Natural killer cell (primary cell): ENCODE results near the gene MCM8. TPM values are rescaled to one million over a fixed set of nuclear protein-coding genes. Genes with fewer than 3 reads are reported as not detected.
A peak's percentile ranks its signal among the peaks of the same experiment; 100 is the strongest.

Source experiments
- ATAC-seq, 3 donors: fragments of 150-1000 bp in 2 of 3; fragments of 200-7000 bp in 1 of 3; cut with Tn5 transposase; 1 replicate in 1 of 3; 2 replicates in 2 of 3; pipeline ENCODE4 v1.10.0; 2021; ENCODE audit warnings: mild to moderate bottlenecking in 2 of 3, moderate library complexity in 2 of 3
- DNase-seq, 2 donors: peaks; one replicate each; pipeline versions ENCODE4 v3.0.0 to v3.0.0-alpha.2; 2013 to 2021; ENCODE audit warnings: mixed read lengths in 1 of 2
- H3K27ac ChIP-seq: one replicate; pipeline ENCODE4 v1.5.1; 2013; ENCODE audit warnings: mild to moderate bottlenecking, low read length
- H3K27me3 ChIP-seq: one replicate; pipeline ENCODE4 v1.6.1; 2013; ENCODE audit warnings: low read length; ENCODE audit not compliant: control insufficient read depth, insufficient read depth
- H3K36me3 ChIP-seq: one replicate; pipeline ENCODE4 v1.6.1; 2013; ENCODE audit warnings: low read length; ENCODE audit not compliant: control insufficient read depth, insufficient read depth
- H3K4me1 ChIP-seq: one replicate; pipeline ENCODE4 v1.6.1; 2013; ENCODE audit warnings: low read length; ENCODE audit not compliant: control insufficient read depth, insufficient read depth
- H3K4me3 ChIP-seq: one replicate; pipeline ENCODE4 v1.5.1; 2013; ENCODE audit warnings: low read length
- H3K9me3 ChIP-seq: one replicate; pipeline ENCODE4 v1.6.1; 2013; ENCODE audit warnings: low read length; ENCODE audit not compliant: control insufficient read depth, insufficient read depth
- H3K27ac Mint-ChIP-seq, 2 donors: one replicate each; pipeline ENCODE4 v1.8.0; 2022; ENCODE audit warnings: mild to moderate bottlenecking in 2 of 2, mixed read lengths in 2 of 2, moderate library complexity in 1 of 2
- H3K27me3 Mint-ChIP-seq, 2 donors: one replicate each; pipeline ENCODE4 v1.8.0; 2022; ENCODE audit warnings: low read depth in 2 of 2, mixed read lengths in 2 of 2
- H3K36me3 Mint-ChIP-seq: one replicate; pipeline ENCODE4 v1.8.0; 2022; ENCODE audit warnings: mixed read lengths
- H3K4me1 Mint-ChIP-seq, 2 donors: one replicate each; pipeline ENCODE4 v1.8.0; 2022; ENCODE audit warnings: mixed read lengths in 2 of 2
- H3K4me3 Mint-ChIP-seq: one replicate; pipeline ENCODE4 v1.8.0; 2022; ENCODE audit warnings: mild to moderate bottlenecking, moderate library complexity, mixed read lengths
- H3K9me3 Mint-ChIP-seq, 2 donors: one replicate each; pipeline ENCODE4 v1.8.0; 2022; ENCODE audit warnings: mixed read lengths in 2 of 2
- WGBS: methylation state at CpG from one replicate; pipeline ENCODE4 v1.1.7; 2013; ENCODE audit warnings: missing lambda C conversion rate; ENCODE audit not compliant: insufficient coverage; 5-methylcytosine and 5-hydroxymethylcytosine counted together
- intact Hi-C: fragments of 100-400 bp; cut with micrococcal nuclease; formaldehyde crosslinking; loops from one replicate; pipeline ENCODE4 v1.14.2; 2022
- total RNA-seq, 4 donors: library from RNA; stranded (reverse); fragments of 120-200 nt in 1 of 4; gene quantifications; one replicate each; pipeline versions ENCODE4 v1.2.3 to v1.2.4, GENCODE V29; 2013 to 2022
- TF ChIP-seq, protein P1 (sequence below): fragments of 200-600 bp; IDR thresholded peaks from one replicate; pipeline ENCODE4 v1.8.0; 2022; ENCODE audit warnings: antibody characterized with exemption

Gene MCM8
- total RNA-seq, 3 donors from 2014 or later (not counting 1 experiment from before 2014, with no cell fraction given) = 8.1 to 14.3 (median 9.0) TPM

DNA sequence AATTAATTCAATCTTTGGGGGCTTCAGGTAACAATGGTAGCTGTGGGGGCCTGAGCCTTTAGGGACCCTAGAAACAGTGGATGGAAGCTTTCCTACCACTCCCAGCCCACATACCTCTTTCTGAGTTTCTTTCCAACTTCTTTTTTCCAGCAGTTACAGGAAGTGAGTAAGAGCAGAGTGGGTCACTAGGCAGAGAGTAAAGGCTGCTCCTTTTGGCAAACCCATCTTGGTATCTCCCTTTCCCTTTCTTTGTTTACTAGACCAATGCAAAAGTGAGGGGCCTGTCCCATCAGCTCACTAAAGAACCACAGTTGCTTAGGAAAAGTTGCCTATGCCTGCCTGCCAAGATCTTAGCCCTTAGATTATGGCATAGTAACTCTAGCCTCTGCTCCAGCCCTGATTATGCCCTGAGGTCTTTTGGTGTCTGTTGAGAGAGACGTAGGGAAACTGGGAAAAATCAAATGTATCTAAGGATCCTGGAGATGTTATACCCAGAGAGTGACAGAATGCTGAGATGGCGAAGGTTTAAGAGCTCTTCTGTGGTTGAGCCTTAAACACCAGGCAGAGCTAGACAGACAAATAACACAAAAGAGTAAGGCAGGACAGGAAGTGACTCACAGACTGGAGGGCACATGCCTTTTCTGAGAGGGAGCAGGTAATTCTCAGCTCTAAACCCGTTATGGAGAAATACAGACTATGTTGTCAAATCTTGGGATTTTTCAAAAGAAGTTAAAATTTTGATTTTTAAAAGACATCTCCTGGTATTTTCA, 31.4 kb upstream of the MCM8 start:
- H3K4me3 ChIP-seq = no peak overlapping the region
- Mint-ChIP-seq H3K27me3 (peaks cover 37 to 46% of the 10 kb centered on the region in 2 donors), H3K9me3 (no peaks in the 10 kb centered on the region), H3K4me3 (no peak overlapping the region), H3K4me1 (peaks cover 11% of the 10 kb centered on the region in 2 donors), H3K27ac (no peak overlapping the region), H3K36me3 (no peaks in the 10 kb centered on the region)
- peaks cover 2% of the 10 kb centered on the region for H3K27me3 ChIP-seq
- no peaks in the 10 kb centered on the region for H3K4me1 ChIP-seq
- TF ChIP-seq, protein P1, sequence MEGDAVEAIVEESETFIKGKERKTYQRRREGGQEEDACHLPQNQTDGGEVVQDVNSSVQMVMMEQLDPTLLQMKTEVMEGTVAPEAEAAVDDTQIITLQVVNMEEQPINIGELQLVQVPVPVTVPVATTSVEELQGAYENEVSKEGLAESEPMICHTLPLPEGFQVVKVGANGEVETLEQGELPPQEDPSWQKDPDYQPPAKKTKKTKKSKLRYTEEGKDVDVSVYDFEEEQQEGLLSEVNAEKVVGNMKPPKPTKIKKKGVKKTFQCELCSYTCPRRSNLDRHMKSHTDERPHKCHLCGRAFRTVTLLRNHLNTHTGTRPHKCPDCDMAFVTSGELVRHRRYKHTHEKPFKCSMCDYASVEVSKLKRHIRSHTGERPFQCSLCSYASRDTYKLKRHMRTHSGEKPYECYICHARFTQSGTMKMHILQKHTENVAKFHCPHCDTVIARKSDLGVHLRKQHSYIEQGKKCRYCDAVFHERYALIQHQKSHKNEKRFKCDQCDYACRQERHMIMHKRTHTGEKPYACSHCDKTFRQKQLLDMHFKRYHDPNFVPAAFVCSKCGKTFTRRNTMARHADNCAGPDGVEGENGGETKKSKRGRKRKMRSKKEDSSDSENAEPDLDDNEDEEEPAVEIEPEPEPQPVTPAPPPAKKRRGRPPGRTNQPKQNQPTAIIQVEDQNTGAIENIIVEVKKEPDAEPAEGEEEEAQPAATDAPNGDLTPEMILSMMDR = no peak
- WGBS = 17% methylated on average over 3 of the region's 3 CpGs
- DNase-seq (peak in 1 of 2 donors; percentile 44), ATAC-seq (peak; percentile 72 to 75 (median 74))
- no peaks in the 10 kb centered on the region for H3K36me3 ChIP-seq
- intact Hi-C loops = no loop called here
- no peaks in the 10 kb centered on the region for H3K9me3 ChIP-seq
- H3K27ac ChIP-seq = no peak overlapping the region

DNA sequence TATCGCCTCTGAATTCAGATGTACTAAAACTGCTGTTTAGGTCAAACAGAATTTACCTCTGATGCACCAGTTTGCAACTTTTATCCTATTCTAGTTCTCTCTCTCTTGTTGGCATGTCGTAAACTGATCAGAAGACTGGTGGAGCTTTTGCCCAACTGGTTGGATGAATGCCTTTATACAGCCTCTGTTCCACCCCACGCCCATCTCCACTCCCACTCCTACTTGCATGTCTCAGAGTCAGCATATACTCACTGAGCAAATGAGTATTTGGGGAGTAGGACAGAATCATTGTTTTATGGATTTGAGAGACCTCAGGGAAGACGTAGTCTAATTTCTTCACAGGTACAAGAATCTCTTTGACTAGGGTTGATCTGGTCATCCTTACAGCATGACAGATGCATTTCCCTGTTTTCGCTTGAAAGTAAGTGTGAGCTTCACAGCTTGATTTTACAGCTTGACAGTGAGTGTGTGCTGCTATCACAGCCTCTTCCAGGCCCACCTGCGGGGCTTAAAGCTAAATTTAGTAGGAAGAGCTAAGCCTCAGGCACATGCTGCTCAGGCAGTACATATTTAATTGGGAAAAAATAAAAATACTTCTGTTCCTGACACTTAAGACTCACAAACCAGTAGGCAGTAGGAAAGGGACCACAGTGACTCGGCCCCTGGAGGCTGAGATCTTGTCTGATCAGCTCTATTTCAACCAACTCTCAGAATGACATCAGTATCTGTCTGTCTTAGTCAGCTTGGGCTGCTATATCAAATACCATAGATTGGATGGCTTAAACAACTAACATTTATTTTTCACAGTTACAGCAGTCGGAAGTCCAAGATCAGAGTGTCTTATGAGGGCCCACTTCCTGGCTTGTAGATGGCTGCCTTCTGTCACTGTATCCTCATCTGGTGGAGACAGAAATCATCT, 30.6 kb upstream of the MCM8 start:
- Histone ChIP-seq H3K27me3 (no peaks in the 10 kb centered on the region), H3K4me3 (no peak overlapping the region), H3K27ac (no peak overlapping the region), H3K36me3 (no peaks in the 10 kb centered on the region), H3K4me1 (no peaks in the 10 kb centered on the region), H3K9me3 (no peaks in the 10 kb centered on the region)
- WGBS = 81% methylated on average over 8 of the region's 8 CpGs
- Mint-ChIP-seq H3K27ac (no peak overlapping the region), H3K4me3 (no peak overlapping the region), H3K36me3 (no peaks in the 10 kb centered on the region), H3K4me1 (peaks cover 11% of the 10 kb centered on the region in 2 donors), H3K9me3 (no peaks in the 10 kb centered on the region), H3K27me3 (peaks cover 30 to 42% of the 10 kb centered on the region in 2 donors)
- DNase-seq (peak in 1 of 2 donors; percentile 4), ATAC-seq (peak in 1 of 3 donors; percentile 18)
- TF ChIP-seq, protein P1 = no peak
- intact Hi-C loops = no loop called here

DNA sequence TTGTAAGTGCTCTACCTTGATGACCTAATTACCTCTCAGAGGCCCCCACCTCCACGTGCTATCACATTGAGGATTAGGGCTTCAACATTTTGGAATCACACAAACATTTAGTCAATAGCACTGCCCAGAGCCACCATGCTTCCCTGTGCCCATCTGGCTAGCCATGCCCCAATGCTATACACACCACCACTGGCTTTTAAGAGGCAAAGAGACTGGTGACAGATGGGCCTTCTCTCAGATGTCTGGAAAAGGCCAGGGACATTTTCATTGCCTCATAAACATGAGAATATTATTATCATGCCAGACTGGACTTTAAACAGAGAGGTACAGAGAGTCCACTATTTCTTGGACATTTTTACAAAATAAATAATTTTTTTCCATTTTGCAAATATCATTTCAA, 29.9 kb upstream of the MCM8 start:
- no peak overlapping the region for H3K4me3 Mint-ChIP-seq
- TF ChIP-seq, protein P1 = no peak
- no peak for ATAC-seq

More for the DNA sequence above, 29.9 kb upstream of the MCM8 start:
- H3K36me3 ChIP-seq = no peaks in the 10 kb centered on the region
- no peak overlapping the region for H3K4me3 ChIP-seq
- H3K9me3 ChIP-seq = no peaks in the 10 kb centered on the region
- no peaks in the 10 kb centered on the region for H3K27me3 ChIP-seq
- Mint-ChIP-seq H3K27me3 (peaks cover 28 to 42% of the 10 kb centered on the region in 2 donors), H3K36me3 (no peaks in the 10 kb centered on the region), H3K9me3 (no peaks in the 10 kb centered on the region), H3K4me1 (peaks cover 11% of the 10 kb centered on the region in 2 donors), H3K27ac (no peak overlapping the region)
- intact Hi-C loops = no loop called here
- no peak for DNase-seq
- 77% methylated on average over 1 of the region's 1 CpG for WGBS
- H3K27ac ChIP-seq = no peak overlapping the region
- no peaks in the 10 kb centered on the region for H3K4me1 ChIP-seq
